GM19238 (cell line): ENCODE measurements around the gene CCDC93.

ENCODE experiments used
- DNase-seq: peaks from one replicate; pipeline ENCODE4 v3.0.0; 2011; ENCODE audit warnings: low spot score; ENCODE audit not compliant: insufficient read length

CCDC93 gene

GRCh38 chr2:117918608-117919007 lies 95.3 kb downstream of the CCDC93 start:
- no peak for DNase-seq

DNA sequence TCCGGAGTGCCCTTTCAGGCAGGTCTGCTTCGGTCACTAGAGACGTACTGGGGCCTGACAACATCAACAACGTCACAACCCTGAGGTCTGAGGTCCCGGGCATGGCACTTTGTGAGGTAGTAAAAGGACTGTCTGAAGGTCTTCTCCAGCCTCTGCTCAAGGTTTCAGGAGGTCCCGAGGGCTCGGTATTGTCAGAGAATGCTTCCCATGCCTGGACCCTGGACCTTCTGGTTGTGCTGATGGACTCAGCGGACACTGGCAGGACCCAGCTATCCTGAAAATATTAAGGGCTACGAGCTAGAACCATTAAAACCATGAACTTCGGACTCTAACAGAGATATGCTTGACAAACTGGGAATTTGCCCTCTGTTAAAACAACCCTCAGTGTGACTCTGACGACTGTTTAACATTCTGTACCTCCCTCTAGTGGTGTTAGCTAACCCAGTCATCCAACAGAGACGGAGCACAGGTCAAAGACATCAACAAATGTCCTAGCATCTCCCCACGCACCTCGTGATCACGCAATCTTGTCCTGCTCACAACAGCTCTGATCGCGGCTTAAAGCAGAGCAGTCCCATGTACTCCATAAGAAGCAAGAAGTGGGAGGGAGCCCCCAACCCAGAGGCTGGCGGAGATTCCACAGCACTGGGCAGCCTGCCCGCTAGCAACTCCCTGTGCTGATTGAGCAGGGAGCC lies 96.5 kb downstream of the CCDC93 start:
- no peak for DNase-seq

GRCh38 chr2:117902933-117903332 lies 110.9 kb downstream of the CCDC93 start:
- DNase-seq: no peak

DNA sequence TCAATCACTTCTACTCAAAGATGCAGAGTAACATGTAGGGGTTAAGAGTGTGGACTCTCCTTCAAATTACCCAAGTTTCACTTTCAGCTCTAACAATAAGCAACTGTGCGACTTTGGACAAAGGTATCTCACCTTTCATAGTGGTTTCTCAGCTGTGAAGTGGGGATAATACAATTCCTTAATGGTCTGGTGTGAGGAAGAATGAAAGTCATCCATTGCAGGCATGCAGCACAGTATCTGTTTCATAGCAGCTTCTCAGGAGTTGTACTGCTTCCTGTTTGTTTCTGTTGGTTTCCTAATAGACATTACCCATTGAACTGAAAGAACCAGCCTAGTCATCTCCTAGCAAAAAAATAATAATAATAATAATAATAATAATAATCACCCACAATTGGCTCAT lies 125.0 kb downstream of the CCDC93 start:
- DNase-seq: no peak

GRCh38 chr2:117885308-117885707 lies 128.6 kb downstream of the CCDC93 start:
- DNase-seq: no peak

DNA sequence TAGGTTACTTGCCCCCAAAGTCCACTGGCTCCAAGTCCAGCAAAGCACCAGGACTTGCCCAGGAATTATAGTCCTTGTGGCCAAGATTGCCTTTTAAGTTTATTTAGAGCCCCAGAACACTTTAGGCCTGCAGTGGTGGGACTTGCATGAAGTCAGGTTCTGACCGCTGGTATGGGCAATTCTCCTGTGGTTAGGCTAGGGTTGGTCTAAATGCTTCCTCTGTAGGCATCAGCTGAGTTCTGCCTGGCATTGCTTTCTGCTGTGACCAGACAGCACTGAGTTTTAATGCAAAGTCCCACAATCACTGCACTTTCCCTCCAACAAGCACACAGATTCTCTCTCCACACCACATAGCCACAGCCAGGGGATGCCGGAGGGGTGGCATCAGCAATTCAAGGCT lies 134.9 kb downstream of the CCDC93 start:
- no peak for DNase-seq

DNA sequence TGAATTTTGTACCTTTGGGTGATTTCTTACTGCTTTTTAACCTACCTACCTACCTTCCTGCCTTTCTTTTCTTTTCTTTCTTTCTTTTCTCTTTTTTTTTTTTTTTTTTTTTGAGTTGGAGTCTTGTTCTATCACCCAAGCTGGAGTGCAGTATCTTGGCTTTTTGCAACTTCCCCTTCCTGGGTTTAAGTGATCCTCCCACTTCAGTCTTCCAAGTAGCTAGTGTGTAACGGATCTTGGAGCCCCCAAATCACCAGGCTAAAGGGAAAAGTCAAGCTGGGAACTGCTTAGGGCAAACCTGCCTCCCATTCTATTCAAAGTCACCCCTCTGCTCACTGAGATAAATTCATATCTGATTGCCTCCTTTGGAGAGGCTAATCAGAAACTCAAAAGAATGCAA lies 138.1 kb downstream of the CCDC93 start:
- no peak for DNase-seq
